ENCODE data around the gene CATSPERZ.
A peak's percentile ranks its signal among the peaks of the same experiment; 100 is the strongest.

Gene CATSPERZ

DNA sequence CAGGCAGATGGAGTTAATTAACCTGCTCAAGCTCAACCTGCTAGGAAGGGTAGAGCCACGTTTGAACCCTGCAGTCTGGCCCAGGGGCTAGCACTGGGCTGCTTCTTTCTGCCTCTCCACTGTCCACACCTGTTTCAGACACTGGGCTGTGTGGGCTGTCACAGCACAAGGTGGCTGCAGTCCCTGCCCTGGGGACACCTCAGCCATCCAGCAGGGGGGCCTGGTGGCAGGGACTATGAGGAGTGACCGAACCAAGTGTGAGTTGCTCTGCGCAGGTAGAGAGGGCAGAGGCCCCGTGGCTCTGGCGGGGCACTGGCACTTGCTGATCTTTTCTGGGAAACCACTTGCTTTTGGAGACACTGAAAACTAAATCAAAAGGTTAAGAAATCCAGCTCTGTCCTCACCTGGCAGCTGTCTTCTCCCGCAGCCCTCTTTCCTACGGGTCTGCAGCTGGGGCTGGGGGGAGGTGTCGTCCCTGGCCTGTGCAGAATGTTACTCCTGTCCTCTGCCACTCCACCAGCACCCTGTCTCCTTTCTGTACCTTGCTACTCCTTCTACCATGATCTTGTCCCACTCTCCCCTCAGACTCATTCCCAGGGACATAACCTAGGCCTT lies 21.5 kb upstream of the CATSPERZ start:
- no peaks in the 10 kb centered on the region for H3K27me3 ChIP-seq (ENCODE audit: low read depth, low read length)
- no peak overlapping the region for H3K27ac ChIP-seq (ENCODE audit: low read length)
- no peaks in the 10 kb centered on the region for H3K9me3 ChIP-seq (ENCODE audit: control insufficient read depth in 1 of 2, low read length in 2 of 2)
- peaks cover 5 to 43% of the 10 kb centered on the region in 2 donors for H3K36me3 ChIP-seq (ENCODE audit: control insufficient read depth in 1 of 2, insufficient read depth in 2 of 2, low read length in 2 of 2)
- H3K4me1 ChIP-seq (ENCODE audit: control insufficient read depth in 1 of 2, insufficient read depth in 2 of 2, low read length in 2 of 2) = peaks cover 0 to 9% of the 10 kb centered on the region in 2 donors
- H3K4me3 ChIP-seq (ENCODE audit: low read depth in 1 of 2, low read length in 2 of 2) = no peak overlapping the region

DNA sequence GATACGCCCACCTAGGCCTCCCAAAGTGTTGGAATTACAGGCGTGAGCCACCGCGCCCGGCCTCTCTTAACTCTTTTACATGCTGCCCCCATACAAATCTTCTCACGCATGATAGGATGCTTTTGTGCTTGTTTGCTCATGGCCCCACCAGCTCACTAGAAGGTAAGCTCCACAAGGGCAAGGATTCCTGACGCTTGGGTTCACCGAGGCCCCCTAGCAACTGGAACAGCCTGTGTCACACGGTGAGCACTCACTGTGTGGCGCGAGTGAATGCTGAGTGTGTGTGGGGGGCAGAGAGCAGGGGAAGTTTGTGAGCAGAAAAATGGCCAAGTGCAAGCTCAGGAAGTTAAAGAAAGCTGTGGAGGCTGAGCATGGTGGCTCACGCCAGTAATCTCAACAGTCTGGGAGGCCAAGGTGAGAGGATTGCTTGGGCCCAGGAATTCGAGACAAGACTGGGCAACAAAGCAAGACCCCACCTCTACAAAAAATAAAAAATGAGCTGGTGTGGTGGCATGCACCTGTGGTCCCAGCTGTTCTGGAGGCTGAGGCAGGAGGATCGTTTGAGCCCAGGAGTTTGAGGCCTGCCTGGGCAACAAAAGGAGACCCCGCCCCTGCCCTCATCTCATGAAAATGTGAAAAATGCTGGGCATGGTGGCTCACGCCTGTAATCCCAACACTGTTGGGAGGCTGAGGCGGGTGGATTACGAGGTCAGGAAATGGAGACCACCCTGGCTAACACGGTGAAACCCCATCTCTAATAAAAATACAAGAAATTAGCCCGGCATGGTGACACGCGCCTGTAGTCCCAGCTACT lies 18.0 kb upstream of the CATSPERZ start:
- H3K27ac ChIP-seq (ENCODE audit: low read length) = no peak overlapping the region
- no peak overlapping the region for H3K4me3 ChIP-seq (ENCODE audit: low read depth in 1 of 2, low read length in 2 of 2)
- H3K4me1 ChIP-seq (ENCODE audit: control insufficient read depth in 1 of 2, insufficient read depth in 2 of 2, low read length in 2 of 2) = peaks cover 4 to 26% of the 10 kb centered on the region in 2 donors

DNA sequence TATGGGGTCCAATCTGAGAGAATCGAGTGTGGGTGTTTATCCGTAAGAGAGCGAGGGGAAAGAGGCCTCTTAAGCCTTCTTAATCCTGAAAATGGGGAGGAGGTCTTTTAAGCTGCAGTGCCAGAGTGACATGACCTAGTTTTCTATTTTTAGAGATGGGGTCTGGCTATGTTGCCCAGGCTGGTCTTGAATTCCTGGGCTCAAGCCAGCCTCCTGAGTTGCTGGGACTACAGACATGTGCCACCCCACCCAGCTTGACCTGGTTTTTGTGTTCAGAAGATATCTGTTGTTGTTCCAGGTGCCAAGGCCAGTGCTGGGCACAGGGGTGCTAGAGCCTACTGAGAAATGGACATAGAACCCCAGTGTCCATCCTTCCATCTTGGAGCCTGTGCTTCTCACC lies 17.1 kb upstream of the CATSPERZ start:
- Histone ChIP-seq H3K4me3 (ENCODE audit: low read depth in 1 of 2, low read length in 2 of 2) (peak overlapping the region in 1 of 2 donors; percentile 95), H3K9me3 (ENCODE audit: control insufficient read depth in 1 of 2, low read length in 2 of 2) (no peaks in the 10 kb centered on the region), H3K4me1 (ENCODE audit: control insufficient read depth in 1 of 2, insufficient read depth in 2 of 2, low read length in 2 of 2) (peaks cover 4 to 26% of the 10 kb centered on the region in 2 donors), H3K27me3 (ENCODE audit: low read depth, low read length) (no peaks in the 10 kb centered on the region), H3K27ac (ENCODE audit: low read length) (no peak overlapping the region), H3K36me3 (ENCODE audit: control insufficient read depth in 1 of 2, insufficient read depth in 2 of 2, low read length in 2 of 2) (peaks cover 5 to 16% of the 10 kb centered on the region in 2 donors)

More for the DNA sequence above, 18.0 kb upstream of the CATSPERZ start:
- Histone ChIP-seq H3K27me3 (ENCODE audit: low read depth, low read length) (no peaks in the 10 kb centered on the region), H3K36me3 (ENCODE audit: control insufficient read depth in 1 of 2, insufficient read depth in 2 of 2, low read length in 2 of 2) (peaks cover 5 to 24% of the 10 kb centered on the region in 2 donors), H3K9me3 (ENCODE audit: control insufficient read depth in 1 of 2, low read length in 2 of 2) (no peaks in the 10 kb centered on the region)

DNA sequence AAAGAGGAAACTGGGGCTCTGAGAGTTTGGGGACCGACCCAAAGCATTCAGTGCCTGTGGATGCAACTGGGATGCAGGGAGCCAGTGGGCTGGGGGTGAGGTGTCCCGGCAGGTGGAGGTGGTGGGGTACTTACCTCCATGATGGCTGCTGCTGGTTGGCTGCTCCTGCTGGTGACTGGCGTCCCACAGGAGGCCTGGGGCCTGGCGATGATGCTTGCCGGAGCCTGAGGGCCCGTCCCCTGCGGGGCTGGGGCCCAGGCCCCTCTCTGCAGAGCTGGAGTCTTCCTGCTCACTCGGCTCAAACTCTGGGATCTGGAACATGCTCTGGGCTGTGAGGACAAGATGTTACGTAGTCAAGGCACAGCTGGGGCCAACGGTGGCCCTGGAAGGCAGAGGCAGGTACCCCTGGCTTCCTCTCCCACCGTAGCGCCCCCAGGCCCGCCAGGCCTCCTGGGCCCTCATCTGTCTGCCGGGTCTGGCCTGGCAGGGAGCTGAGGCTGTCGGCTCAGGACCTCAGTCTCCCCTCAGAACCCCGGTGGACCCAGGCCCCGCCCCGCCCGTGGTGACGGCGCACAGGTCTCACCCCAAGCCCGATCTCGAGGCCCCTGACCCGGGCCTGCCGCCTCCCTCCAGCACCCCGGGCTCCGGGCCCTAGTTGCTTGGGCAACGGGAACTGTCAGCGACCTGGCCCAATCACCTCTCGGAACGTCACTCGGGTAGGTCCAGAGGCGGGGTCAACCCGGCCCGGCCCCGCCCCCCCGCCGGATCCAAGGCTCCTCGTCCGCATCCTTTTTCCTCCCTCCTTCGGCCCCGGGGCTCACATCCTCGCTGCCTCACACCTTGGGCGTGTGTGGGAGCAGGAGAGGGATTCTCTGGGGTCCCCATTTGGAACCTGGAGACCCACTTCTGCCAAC lies 15.9 kb upstream of the CATSPERZ start, which contains the start of gene BAD:
TSS of gene BAD (minus strand) at position 618 of the 914 bp plus-strand sequence. CDS start at position 321, 297 bp downstream.
- Histone ChIP-seq H3K27ac (ENCODE audit: low read length) (peak within 1 kb of the TSS; percentile 91), H3K4me3 (ENCODE audit: low read depth in 1 of 2, low read length in 2 of 2) (peak within 1 kb of the TSS; percentile 90 to 95), H3K4me1 (ENCODE audit: control insufficient read depth in 1 of 2, insufficient read depth in 2 of 2, low read length in 2 of 2) (peaks cover 4 to 26% of the 10 kb centered on the region in 2 donors)

DNA sequence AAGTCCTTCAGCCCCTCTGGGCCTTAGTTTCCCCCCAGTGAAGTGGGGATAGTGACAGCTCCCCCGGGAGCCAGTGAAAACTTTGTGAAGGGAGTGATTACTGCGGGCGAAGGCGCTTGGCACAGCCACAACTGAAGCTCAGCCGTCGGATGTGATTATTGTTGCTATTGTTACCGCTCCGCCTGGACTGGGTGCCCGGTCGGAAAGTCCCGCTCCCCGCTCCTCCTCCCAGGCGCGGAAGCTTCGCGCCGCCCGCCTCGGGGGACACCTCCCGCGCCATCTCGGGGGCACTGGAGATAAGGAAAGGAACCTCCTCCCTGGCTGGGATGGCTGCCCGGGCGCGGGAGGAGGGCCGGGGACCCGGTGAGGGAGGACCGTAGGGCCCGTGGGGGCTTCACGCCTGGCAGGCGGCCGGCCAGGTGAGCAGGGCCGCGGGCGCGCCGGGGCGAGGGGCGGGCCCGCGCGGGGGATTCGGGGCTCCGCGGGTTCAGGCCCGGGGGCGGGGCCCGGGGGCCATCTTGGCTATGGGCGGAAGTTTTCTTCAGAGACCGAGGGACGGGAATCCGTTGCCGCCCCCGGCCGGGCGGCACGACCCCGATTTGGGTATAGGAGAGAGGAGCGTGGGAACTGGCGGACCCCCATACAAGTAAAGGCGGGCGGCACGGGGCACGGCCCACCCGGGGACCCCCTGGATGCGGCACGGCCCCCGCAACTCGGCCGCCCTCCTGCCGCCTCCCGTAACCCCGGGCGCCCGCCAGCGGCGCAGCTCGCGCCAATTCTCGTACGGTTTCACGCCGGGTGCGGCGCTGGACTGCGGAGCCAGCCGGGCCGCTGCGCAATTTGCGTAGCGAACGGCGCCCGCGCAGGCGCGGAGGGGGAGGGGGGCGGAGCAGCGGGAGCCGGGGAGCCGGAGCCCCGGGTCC lies 14.9 kb upstream of the CATSPERZ start, which contains the start of gene GPR137:
TSS of gene GPR137 (plus strand) at position 887 of the 923 bp plus-strand sequence. CDS start 677 bp downstream, outside the sequence.
- Histone ChIP-seq H3K27ac (ENCODE audit: low read length) (peak within 1 kb of the TSS; percentile 91), H3K9me3 (ENCODE audit: control insufficient read depth in 1 of 2, low read length in 2 of 2) (no peaks in the 10 kb centered on the region), H3K4me3 (ENCODE audit: low read depth in 1 of 2, low read length in 2 of 2) (peak within 1 kb of the TSS; percentile 90 to 95), H3K27me3 (ENCODE audit: low read depth, low read length) (peaks cover 3% of the 10 kb centered on the region), H3K36me3 (ENCODE audit: control insufficient read depth in 1 of 2, insufficient read depth in 2 of 2, low read length in 2 of 2) (peaks cover 0 to 7% of the 10 kb centered on the region in 2 donors), H3K4me1 (ENCODE audit: control insufficient read depth in 1 of 2, insufficient read depth in 2 of 2, low read length in 2 of 2) (peaks cover 4 to 26% of the 10 kb centered on the region in 2 donors)

More for the DNA sequence above, 15.9 kb upstream of the CATSPERZ start, which contains the start of gene BAD:
- H3K27me3 ChIP-seq (ENCODE audit: low read depth, low read length) = no peaks in the 10 kb centered on the region
- H3K36me3 ChIP-seq (ENCODE audit: control insufficient read depth in 1 of 2, insufficient read depth in 2 of 2, low read length in 2 of 2) = peaks cover 0 to 7% of the 10 kb centered on the region in 2 donors
- H3K9me3 ChIP-seq (ENCODE audit: control insufficient read depth in 1 of 2, low read length in 2 of 2) = no peaks in the 10 kb centered on the region

DNA sequence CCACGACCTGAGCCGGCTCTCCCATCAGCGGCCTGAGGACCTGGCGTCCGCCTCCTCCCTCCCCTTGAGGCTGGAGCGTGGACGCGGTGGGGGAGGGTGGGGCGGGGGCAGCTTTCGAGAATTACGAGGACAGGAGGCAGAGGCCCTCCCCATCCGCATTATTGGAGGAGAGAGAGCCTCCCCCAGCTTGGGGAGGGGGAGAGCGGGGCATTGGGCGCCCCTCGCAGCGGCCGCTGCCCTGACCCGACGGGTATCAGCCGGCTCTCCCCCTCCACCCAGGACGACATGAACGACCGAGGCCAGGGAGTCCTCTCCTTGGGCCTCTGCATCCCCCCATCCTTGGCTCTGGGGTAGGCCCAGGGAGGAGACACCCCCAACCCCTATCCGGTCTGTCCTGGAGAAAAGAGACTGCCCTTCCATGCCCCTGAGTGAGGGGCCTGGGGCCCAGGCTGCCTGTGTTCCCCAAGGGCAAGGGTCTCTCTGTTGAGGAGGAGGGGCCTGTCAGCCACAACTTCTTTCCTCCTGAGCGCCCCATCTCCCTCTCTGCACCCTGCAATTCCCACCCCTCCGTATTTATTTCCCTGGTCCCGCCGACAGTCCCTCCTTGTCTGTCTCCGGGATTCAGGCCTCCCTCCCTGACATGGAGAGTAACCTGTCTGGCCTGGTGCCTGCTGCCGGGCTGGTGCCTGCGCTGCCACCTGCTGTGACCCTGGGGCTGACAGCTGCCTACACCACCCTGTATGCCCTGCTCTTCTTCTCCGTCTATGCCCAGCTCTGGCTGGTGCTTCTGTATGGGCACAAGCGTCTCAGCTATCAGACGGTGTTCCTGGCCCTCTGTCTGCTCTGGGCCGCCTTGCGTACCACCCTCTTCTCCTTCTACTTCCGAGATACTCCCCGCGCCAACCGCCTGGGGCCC lies 14.0 kb upstream of the CATSPERZ start:
- Histone ChIP-seq H3K4me1 (ENCODE audit: control insufficient read depth in 1 of 2, insufficient read depth in 2 of 2, low read length in 2 of 2) (peaks cover 4 to 26% of the 10 kb centered on the region in 2 donors), H3K9me3 (ENCODE audit: control insufficient read depth in 1 of 2, low read length in 2 of 2) (no peaks in the 10 kb centered on the region), H3K27me3 (ENCODE audit: low read depth, low read length) (peaks cover 12% of the 10 kb centered on the region), H3K4me3 (ENCODE audit: low read depth in 1 of 2, low read length in 2 of 2) (peak overlapping the region; percentile 48 to 95), H3K36me3 (ENCODE audit: control insufficient read depth in 1 of 2, insufficient read depth in 2 of 2, low read length in 2 of 2) (peaks cover 0 to 7% of the 10 kb centered on the region in 2 donors), H3K27ac (ENCODE audit: low read length) (no peak overlapping the region)

DNA sequence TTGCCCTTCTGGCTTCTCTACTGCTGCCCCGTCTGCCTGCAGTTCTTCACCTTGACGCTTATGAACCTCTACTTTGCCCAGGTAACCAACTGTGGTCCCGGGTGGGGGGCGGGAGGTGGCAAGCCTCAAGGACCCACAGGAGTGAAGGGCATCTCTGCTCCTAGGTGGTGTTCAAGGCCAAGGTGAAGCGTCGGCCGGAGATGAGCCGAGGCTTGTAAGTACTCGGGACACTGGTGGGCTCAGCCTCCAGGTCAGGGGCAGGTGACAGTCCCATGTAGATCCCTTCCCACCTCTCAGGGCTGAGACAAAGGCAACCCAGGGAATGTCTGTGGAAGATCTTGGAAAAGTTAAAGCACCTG lies 13.4 kb upstream of the CATSPERZ start:
- Histone ChIP-seq H3K27ac (ENCODE audit: low read length) (no peak overlapping the region), H3K4me1 (ENCODE audit: control insufficient read depth in 1 of 2, insufficient read depth in 2 of 2, low read length in 2 of 2) (peaks cover 4 to 32% of the 10 kb centered on the region in 2 donors), H3K4me3 (ENCODE audit: low read depth in 1 of 2, low read length in 2 of 2) (no peak overlapping the region), H3K27me3 (ENCODE audit: low read depth, low read length) (peaks cover 14% of the 10 kb centered on the region), H3K36me3 (ENCODE audit: control insufficient read depth in 1 of 2, insufficient read depth in 2 of 2, low read length in 2 of 2) (peaks cover 0 to 7% of the 10 kb centered on the region in 2 donors), H3K9me3 (ENCODE audit: control insufficient read depth in 1 of 2, low read length in 2 of 2) (no peaks in the 10 kb centered on the region)

DNA sequence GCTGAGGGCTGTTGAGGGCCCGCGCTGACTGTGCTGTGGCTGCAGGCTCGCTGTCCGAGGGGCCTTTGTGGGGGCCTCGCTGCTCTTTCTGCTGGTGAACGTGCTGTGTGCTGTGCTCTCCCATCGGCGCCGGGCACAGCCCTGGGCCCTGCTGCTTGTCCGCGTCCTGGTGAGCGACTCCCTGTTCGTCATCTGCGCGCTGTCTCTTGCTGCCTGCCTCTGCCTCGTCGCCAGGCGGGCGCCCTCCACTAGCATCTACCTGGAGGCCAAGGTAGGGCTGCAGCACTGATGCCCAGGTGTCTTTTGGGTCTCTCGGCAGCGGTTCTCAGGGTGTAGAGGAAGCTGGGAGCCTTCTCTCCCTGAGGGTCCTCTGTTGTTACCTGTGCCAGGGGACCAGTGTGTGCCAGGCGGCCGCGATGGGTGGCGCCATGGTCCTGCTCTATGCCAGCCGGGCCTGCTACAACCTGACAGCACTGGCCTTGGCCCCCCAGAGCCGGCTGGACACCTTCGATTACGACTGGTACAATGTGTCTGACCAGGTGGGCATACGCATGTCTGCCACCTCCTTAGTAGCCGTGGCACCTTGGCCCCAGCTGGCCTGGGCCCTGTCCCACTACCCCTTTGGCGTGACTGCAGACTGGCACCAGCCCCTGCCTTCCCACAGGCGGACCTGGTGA lies 12.3 kb upstream of the CATSPERZ start:
- Histone ChIP-seq H3K4me1 (ENCODE audit: control insufficient read depth in 1 of 2, insufficient read depth in 2 of 2, low read length in 2 of 2) (peaks cover 4 to 42% of the 10 kb centered on the region in 2 donors), H3K27ac (ENCODE audit: low read length) (no peak overlapping the region), H3K4me3 (ENCODE audit: low read depth in 1 of 2, low read length in 2 of 2) (no peak overlapping the region), H3K27me3 (ENCODE audit: low read depth, low read length) (peaks cover 22% of the 10 kb centered on the region), H3K36me3 (ENCODE audit: control insufficient read depth in 1 of 2, insufficient read depth in 2 of 2, low read length in 2 of 2) (no peaks in the 10 kb centered on the region), H3K9me3 (ENCODE audit: control insufficient read depth in 1 of 2, low read length in 2 of 2) (no peaks in the 10 kb centered on the region)

DNA sequence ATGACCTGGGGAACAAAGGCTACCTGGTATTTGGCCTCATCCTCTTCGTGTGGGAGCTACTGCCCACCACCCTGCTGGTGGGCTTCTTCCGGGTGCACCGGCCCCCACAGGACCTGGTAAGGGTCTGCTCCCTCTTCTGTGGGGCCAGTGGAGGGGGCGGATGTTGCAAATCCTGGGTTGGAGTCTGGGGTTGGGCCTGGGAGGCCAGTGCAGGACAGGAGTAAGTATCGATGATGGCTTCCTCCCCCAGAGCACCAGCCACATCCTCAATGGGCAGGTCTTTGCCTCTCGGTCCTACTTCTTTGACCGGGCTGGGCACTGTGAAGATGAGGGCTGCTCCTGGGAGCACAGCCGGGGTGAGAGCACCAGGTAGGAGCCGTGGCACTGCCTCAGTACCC lies 11.8 kb upstream of the CATSPERZ start:
- Histone ChIP-seq H3K27ac (ENCODE audit: low read length) (no peak overlapping the region), H3K9me3 (ENCODE audit: control insufficient read depth in 1 of 2, low read length in 2 of 2) (no peaks in the 10 kb centered on the region), H3K27me3 (ENCODE audit: low read depth, low read length) (peaks cover 26% of the 10 kb centered on the region), H3K4me3 (ENCODE audit: low read depth in 1 of 2, low read length in 2 of 2) (no peak overlapping the region), H3K4me1 (ENCODE audit: control insufficient read depth in 1 of 2, insufficient read depth in 2 of 2, low read length in 2 of 2) (peaks cover 4 to 36% of the 10 kb centered on the region in 2 donors), H3K36me3 (ENCODE audit: control insufficient read depth in 1 of 2, insufficient read depth in 2 of 2, low read length in 2 of 2) (no peaks in the 10 kb centered on the region)

Data from muscle layer of duodenum (tissue), 2 donors.